ENCODE results near the gene DCXR.

DCXR gene

DNA sequence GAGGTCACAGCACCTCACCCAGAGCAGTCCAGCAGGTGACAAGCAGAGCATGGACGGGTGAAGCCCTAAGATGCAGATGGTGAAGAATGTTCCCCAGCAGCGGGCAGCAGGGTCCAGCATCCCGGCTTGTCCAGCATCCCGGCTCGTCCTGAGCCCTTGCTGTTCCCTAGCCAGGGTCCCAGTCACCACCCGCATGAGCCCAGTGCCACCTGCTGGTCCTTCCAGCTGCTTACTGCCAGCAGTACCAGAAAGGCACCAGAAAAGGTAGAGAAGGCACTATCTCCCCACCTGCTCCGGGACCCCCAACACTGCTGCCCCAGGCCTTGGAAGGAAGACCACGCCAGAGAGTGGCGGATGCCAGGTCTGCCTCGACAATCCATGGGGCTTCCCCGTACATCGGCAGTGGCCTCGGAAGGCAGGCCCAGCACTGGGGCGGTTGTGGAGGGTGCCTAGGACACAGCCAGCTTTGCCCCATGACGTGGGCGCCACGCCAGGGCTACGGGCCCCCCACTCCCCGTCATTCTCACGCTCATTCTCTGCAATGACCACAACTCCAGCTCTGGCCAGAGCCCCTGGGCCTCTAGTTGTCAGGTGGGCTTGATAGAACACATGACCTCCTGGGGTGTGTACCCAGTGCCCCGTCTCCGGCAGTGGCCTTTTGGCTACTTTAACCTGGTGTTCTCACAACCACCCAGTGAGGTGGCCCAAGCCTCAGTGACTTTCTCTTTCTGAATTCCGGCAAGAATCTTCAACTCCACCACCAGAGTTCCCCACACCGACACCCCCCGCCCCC, 16.2 kb downstream of the DCXR start:
- DNase-seq: peak; percentile 71

DNA sequence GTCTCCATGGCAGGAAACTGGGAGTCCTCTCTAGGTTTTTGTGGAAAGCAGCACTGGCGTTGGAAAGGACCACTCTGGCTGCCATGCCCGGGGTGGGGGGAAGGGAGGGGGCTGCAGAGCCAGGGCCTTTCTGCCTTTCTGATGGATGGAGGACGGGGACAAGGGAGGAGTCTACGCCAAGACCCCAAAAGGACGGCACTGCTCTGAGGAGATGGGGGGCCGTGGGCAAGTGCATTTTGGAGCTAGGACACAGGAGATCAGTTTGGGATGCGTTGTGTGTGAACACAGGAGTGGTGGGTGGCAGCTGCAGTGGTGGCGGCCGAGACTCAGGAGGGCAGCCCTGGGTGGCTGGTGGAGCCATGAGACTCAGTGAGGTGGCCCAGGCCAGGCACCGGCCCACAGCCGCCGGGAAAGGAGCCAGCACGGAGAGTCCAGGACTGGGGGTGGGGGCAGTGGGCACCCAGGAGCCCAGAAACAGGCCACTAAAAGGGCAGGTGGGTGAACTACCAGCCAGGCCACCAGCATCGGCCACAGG, 16.9 kb downstream of the DCXR start:
- no peak for DNase-seq

DNA sequence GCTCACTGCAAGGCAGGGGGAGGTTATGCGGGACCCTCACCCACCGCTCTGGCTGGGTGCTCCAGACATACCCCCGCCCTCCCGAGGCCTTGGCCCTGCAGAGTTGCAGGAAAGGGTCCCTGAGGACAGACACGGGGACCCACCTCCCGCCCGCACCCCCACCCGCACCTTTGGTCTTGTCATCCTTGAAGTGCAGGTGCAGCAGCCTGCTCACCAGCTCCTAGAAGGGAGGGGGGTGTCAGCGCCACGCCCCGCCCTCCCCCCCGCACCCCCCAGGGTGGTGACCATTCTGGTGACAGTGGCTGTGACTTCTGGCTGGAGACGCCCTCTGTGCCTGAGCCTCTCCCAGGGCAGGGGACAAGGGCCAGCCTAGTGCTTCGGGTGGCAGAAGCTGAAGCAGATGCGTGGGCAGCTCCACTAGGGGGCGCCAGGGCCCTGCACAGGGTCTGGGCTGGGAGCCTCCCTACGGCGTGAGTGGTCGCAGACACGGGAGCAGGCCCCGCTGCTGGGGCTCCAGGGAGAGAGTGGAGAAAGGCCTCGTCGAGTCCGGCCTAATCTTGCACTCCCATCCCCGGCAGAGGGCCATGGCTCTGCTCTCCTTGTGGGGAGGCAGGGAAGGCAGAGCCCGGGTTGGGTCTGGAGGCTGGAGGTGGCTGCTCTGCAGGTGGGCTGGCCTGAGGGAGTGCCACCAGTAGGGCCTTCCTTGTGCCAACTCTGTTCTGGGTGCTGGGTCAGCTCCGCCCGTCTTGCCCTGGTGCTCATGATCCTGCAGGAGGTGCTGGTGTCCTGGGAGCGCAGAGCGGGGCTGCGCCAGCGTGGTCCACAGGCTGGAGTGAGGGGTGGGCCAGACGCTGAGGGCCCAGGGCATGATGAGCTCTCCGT, 17.6 kb downstream of the DCXR start:
- DNase-seq: peak; percentile 53

DNA sequence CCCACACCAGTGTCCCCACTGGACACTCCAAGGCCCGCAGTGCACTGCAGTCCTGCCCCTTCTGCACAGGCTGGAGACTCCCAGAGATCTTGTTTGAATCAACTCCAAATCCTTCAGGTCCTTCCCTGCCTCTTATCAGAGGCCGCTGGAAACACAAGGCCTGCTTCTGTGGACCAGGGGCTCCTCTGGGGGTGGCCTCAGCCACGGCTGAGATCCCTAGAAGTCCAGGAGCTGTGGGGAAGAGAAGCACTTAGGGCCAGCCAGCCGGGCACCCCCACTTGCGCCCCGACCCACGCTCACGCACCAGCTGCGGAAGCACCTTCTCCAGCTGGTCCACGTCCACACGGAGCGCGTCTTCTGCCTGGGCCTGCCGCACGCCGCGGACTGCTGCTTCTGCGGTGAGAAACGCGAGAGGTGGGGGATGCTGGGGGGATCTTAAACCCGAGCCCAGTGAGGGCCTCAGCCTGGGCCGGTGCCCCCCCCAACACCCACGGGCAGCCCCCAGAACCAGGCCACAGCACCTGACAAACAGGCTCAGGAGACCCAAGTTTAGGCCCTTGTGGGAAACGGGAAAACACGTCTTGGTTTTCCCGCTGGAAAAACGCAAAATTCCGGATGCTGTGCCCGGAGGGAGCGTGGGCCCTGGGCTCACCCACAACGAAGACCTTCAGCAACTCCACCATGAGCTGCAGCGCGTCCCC, 18.4 kb downstream of the DCXR start:
- no peak for DNase-seq

DNA sequence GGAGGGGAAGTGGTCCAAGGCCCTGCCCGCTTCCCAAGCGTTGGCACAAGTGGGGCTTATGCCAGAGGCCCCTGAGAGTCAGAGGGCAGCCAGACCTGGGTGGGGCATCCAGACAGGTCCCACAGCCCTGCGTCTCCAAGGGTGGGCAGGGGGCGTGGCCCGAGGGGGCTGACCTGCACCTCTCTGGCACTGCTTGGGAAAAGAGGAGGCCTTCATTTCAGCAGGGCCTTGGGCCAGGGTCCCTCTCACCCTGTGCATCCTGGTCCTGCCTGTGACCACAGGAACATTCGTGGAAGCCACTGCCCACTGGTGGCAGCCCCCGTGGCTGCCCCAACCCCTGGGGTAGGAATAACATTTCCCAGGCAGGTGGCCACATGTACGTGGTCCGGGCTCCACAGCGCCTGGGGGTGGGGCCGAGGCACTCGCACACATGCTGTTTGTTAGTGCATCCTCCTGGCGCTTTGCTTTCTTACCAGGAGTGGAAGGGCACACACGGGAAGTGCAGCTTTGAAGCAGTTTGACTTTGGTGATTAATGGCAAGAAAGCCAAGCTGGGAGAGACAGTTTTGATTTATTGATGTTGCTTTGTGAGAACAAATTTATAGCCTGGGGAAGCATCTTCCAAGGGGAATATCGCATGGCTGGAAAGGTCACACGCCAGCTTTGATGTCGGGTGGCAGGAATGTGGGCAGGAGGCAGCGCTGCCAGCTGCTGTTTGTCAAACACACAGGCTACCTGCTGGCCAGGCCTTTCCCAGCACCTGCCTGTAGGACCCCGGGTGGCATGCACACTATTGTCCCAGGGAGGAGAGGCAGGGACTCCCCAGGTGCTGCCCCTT, 19.1 kb downstream of the DCXR start:
- DNase-seq: no peak

DNA sequence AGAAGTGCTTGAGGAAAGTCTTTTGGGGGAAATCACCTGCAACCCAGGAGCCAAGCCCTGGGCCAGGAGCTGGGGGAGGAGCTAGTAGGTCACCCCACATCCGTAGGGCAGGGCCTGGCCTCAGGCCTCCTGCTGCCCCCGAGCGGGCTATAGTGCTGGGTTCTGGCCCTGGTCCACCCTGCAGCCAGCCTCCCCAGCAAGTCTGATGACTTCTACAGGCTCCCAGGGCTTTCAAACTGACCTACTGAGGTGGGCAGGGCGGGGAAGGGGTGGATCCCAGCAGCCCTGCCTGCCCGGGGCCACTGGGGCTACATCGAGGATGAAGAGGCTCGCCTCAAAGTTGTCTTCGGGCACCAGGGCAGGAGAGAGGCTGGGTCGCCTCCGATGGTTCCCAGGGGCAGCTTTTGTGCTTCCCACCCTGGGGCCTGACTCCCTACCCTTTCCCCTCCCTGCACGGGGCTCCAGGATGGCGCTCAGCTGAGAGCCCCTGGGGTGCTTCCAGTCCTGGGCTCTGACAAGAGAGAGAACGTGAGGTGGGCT, 19.8 kb downstream of the DCXR start:
- no peak for DNase-seq

DNA sequence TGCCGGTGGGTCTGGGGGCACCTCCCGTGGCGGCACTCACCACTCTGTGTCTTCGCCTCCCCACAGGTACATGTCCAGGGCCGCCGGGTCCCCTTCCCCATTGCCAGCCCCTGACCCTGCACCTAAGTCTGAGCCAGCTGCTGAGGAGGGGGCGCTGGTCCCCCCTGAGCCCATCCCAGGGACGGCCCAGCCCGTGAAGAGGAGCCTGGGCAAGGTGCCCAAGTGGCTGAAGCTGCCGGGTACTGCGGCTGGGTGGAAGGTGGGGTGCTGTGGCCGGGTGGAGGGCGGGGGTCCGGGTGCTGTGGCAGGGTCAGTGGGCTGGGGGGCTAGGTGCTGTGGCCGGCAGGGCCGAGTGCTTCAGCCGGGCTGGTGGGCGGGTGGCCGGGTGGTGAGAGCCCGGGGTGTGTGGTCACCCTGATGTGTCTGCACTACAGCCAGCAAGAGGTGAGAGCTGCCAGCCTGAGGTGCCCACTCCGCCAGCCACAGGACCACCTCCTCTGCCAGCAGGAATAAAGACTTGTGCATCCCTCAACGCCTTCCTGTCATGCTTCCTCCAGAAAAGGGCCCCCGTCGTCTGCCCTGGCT, 20.5 kb downstream of the DCXR start:
- DNase-seq: no peak

DNA sequence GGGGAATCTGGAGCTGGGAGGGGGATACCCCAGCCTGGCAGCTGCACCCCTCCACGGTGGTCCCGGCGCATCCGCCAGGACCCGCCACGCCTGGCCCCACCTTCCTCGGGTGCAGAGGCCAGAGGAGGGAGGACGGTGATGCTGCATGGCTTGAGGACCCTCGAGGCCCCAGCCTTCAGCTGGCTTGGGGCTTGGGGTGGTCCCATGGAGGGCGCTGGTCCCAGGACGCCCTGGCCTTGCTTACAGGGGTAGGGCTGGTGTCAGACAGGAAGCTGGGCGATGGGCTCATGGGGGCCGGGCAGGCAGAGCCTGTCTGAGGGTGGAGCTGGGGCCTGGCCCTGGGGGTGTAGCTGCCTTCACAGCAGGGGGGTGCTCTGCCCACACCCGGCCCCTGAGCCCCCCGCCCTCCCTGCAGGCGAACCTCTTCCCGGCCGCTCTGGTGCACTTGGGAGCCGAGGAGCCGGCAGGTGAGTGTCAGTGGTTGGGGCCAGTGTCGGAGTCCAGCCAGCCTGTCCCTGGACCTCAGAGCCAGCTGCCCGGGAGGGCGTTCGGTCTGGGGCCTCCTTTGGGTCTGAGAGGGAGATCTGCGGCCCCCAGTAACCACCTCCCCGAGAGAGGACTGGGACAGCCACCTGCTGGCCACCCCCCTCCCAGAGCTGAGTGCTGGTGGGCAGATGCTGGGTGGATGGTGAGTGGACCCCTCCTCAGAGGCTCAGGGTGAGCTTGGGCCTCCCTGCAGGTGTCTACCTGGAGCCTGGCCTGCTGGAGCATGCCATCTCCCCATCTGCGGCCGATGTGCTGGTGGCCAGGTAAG, 21.2 kb downstream of the DCXR start:
- DNase-seq: no peak

DNA sequence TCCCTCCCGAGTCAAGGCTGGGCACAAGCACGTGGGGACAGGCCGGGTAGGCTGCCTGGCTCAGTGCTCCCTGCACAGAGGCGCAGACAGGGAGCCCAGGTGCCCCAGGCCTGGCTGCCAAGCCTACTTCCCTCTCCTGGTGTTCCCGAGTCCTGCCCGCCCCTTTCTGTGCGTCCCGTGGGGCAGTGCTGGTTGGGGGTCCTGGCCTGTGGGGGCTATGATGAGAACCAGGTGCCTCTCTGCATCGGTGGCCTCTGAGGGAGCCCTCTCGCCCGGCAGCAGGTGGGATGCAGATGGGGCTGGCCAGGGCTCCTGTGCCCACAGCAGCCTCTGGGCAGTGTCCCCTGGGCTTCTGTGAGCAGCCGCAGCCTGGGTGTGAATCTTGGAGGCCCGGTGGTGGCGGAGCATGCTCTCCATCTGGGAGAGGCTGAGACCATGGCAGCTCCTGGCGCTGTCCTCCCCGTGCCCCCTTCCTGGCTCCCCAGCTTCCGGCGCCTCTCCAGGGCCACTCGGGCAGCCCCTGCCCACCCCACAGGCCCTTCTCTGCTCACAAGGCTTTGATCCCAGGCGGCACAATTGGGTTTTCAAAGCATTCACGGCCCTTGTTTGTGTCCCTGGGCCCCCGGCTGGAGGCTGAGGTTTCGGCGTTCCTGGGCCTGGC, 22.1 kb downstream of the DCXR start:
- no peak for DNase-seq

DNA sequence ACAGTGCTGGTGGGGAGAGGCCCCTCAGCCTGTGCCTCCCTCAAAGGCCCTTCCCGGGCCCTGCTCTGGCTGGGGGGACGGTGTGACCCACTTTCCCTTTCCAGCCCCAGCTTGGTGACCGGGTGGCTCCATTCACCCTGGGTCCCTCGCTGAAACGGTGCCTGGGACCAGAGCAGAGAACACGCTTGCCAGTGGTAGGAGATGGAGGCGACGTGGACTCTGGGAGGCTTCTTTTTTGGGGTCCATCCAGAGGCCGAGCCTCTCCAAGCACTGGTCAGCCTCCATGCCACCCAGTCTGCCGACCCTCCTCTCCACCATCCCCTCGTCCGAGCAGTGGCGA, 22.6 kb downstream of the DCXR start:
- no peak for DNase-seq

DNA sequence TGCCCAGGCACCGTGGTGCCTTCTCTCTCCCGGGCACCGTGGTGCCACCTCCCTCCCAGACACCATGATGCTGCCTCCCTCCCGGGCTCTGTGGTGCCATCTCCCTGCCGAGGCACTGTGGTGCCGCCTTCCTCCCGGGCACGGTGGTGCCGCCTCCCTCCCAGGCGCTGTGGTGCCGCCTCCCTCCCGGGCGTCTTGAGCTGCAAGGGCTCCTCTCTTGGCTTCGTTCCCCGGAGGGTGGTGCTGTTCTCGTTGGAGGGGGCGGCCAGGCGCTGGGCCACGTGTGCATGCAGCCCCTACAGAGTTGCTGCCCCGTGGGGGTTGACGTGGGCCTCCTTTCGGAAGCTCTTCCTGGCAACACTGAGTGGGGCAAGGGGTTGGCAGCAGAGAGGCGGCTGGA, 23.1 kb downstream of the DCXR start:
- DNase-seq: no peak

DNA sequence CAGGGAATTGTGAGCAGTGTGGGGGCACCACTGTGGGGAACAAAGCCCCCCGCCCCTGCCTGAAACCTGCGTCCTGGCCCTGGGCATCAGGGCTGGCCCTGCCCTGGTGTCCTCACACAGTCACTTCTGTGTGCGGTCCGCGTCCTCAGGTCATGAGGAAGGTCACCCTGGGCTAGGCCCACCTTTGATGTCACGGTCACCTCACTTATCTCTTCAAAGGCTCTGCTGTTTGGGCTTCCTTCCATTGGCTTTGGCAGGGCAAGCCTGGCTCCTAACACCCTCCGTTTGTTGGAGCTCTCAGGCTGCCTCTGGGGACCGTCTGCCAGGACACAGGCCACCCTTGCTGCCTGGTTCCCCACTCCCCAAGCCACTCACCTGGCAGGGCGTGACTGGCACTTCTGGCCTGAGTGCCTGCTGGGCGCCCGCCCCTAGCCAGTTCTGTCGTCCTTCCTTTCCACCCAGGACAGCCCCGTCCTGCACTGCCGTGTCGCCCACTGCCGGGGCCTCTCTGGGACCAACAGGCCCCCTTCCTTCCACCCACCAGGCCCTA, 23.6 kb downstream of the DCXR start:
- no peak for DNase-seq

DNA sequence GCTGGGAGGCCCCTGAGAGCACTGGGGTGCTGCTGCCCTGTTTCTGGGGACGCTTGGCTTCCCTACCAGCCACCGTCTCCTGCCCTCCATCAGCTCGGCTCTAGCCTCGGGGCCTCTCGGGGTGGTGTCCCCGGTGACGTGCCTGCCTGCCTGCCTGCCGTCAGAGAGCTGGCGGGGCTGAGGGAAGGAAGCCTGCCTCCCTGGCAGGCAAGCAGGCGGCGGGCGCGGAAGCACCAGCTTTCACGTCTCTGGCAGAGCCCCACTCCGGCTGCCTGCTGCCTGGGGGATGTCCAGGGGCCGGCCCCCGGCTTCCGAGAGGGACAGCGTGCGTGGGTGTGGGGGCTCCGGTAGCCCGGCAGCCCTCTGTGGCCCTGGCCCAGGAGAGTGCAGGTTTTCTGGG, 24.2 kb downstream of the DCXR start:
- no peak for DNase-seq

DNA sequence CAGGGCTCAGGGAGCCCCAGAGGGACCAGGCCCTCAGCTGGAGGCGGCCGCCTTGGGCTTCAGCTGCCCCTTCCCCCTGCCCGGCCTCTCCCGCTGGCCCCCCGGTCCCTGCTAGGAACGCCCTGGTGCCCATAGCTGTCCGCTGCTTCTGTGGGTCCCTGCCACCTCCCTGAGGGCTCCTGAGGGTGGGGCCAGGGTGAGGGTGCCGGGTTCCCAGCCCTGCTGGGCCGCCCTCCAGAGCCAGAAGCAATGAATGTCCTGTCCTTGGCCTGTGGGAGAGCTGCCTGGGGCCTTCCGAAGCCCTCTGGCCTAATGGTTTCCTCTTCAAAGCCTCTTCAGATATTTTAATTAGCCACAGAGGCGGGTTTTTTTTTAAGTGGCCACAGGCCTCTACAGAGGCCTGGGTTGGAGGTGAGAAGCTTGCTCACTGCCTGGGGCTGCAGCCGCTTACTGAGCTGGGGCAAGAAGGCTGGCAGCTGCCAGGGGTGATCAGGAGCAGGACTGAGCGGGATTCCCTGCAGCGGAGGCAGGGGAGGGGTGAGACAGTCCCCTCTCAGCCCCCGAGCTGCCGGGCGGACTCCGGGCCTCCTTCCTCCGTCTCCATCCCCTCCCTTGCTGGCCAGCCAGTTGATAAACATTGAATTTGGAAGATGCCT, 24.7 kb downstream of the DCXR start:
- DNase-seq: no peak

DNA sequence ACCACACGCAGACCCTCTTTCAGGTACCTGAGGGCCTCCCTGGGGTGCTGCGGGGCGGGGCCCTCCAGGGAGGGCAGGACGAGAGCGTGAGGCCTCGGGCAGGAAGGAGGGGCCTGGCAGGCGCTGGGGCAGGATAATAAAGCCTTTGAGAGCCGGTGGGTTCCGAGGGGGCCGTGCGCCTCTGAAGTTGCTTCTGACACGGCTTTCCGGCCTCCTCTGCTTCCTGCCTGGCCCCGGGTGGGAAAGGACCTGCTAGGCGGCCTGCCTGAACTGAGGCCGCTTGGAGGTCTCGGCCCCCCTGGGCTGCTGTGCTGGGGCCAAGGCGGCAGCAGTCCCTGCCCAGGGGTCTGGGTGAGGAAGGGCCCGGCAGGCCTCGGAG, 25.2 kb downstream of the DCXR start:
- DNase-seq: no peak

DNA sequence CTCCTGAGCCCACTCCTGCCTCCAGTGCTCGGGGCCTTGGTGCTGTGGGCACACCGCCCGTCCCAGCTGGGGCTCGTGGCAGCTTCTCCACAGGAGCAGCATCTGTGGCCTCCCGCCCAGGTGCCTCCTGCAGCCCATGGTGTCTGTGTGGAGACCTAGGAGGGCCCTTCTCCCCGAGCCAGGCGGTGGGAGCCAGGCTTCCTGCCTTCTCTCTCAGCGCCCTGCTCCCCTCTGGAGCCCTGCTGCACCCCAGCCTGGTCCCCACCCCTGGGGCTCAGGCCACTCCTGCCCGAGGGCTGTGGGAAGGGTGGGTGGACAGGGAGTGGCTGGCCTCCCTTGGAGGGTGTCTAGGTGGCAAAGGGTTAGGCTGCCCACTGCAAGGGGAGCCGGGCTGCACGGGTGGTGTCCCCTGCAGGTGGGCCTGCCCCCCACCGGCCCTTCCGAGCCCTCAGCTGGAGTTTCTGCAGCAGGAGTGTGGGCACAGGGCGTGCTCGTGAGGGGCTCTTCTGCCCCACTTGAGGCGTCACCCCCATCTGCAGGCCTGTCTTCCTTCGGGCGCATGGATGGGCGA, 25.8 kb downstream of the DCXR start:
- no peak for DNase-seq

DNA sequence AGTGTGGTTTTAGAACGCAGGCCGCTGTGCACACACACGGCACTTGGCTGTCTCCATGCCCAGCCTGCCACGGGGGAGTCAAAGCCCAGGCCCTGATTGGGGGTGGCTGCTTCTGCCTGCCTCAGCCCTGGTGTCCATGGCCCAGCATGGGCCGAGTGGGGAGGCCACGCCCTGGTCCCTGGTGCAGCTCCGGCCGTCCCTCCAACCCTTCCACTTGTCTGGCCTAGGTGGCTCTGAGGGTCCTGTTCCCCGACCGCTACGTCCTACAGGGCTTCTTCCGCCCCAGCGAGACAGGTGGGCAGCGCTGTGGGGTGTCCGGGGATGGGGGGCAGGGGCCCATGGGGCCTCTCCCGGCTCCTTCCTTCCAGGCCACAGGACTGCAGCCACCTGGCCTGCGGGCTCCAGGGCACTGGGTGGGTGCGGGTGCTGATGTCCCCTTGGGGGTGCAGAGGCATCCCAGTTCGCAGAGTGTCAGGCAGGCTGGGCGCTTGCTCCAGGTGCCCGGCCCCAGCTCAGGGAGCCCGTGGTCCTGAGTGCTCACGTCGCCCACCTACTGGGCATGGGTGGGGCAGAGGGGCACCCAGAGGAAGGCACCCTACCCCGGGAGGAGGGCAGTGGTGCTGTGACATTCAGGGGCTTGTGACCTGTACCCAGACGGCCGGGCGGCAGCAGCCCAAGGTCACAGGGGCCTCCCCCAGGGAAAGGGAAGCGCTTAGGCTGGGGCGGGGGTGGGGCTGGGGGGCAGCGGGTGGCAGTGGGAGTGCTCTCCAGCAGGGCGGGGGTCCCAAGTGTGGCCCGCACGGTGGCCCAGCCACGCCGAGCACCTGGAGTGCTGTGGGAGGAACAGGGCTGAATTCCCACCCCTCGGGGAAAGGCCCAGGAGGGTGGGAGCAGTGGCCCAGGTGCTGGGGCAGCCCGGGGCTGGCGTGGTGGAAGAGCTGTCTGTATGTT, 26.6 kb downstream of the DCXR start:
- no peak for DNase-seq

DNA sequence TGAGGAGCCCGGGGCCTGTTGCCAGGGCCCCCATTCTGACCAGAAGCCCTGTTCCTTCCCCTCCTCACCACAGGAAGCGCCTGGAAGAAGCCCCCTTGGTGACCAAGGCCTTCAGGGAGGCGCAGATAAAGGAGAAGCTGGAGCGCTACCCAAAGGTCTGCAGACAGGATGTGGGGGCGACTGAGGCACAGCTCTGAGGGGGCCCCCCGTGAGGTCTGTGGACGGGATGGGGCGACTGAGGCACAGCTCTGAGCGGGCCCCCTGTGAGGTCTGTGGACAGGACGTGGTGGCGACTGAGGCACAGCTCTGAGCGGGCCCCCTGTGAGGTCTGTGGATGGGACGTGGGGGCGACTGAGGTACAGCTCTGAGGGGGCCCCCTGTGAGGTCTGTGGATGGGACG, 28.1 kb downstream of the DCXR start:
- no peak for DNase-seq

All from NCI-H1694 (cell line).